Naive B cell (primary cell): Measurements from ENCODE around the gene CCDC148. TPM values are rescaled to one million over a fixed set of nuclear protein-coding genes. Genes with fewer than 3 reads are reported as not detected.
"Not testable (repeated sequence)": the region's sequence is repeated elsewhere in the genome, so short reads cannot be mapped to it uniquely, and the experiment has no call there.

Source experiments
- ATAC-seq, 2 donors: fragments of 150-1000 bp; cut with Tn5 transposase; 2 replicates each; pipeline ENCODE4 v1.10.0; 2021; ENCODE audit warnings: low read depth in 2 of 2, mild to moderate bottlenecking in 2 of 2, moderate library complexity in 2 of 2
- DNase-seq: peaks from one replicate; pipeline ENCODE4 v3.0.0; 2022
- H3K27ac Mint-ChIP-seq, 6 donors: one replicate each; pipeline ENCODE4 v1.8.0; 2020 to 2022; ENCODE audit warnings: mild to moderate bottlenecking in 6 of 6, mixed read lengths in 6 of 6, moderate library complexity in 5 of 6, inconsistent platforms in 2 of 6
- H3K27me3 Mint-ChIP-seq, 3 donors: one replicate each; pipeline ENCODE4 v1.8.0; 2021 to 2022; ENCODE audit warnings: mixed read lengths in 3 of 3, mild to moderate bottlenecking in 1 of 3
- H3K36me3 Mint-ChIP-seq, 2 donors: one replicate each; pipeline ENCODE4 v1.8.0; 2020 to 2022; ENCODE audit warnings: mixed read lengths in 2 of 2, inconsistent platforms in 1 of 2, mild to moderate bottlenecking in 1 of 2
- H3K4me1 Mint-ChIP-seq, 3 donors: one replicate each; pipeline ENCODE4 v1.8.0; 2020 to 2022; ENCODE audit warnings: mixed read lengths in 3 of 3, inconsistent platforms in 1 of 3, mild to moderate bottlenecking in 1 of 3, moderate library complexity in 1 of 3
- H3K4me3 Mint-ChIP-seq, 8 donors: one replicate each; pipeline ENCODE4 v1.8.0; 2020 to 2022; ENCODE audit warnings: mild to moderate bottlenecking in 8 of 8, mixed read lengths in 8 of 8, moderate library complexity in 8 of 8, inconsistent platforms in 2 of 8
- H3K9me3 Mint-ChIP-seq, 7 donors: one replicate each; pipeline ENCODE4 v1.8.0; 2020 to 2022; ENCODE audit warnings: mixed read lengths in 7 of 7, mild to moderate bottlenecking in 5 of 7, inconsistent platforms in 2 of 7, moderate library complexity in 1 of 7
- polyA plus RNA-seq, 6 donors: library from polyadenylated mRNA; unstranded; fragments of 300-500 nt; fragmentation: Illumina TruSeq; gene quantifications; one replicate each; pipeline ENCODE4 v1.2.3, GENCODE V29; 2021; ENCODE audit warnings: low read depth in 6 of 6

The CCDC148 gene
- polyA plus RNA-seq, 6 donors from 2014 or later, result not detected

GRCh38 chr2:158473719-158474392, 17.3 kb upstream of the CCDC148 start:
- H3K9me3 Mint-ChIP-seq, result peaks cover 0 to 8% (median 3%) of the 10 kb centered on the region in 7 donors
- no peaks in the 10 kb centered on the region for H3K27me3 Mint-ChIP-seq
- H3K27ac Mint-ChIP-seq, result no peak overlapping the region
- DNase-seq, result no peak
- no peaks in the 10 kb centered on the region for H3K36me3 Mint-ChIP-seq
- H3K4me3 Mint-ChIP-seq, result no peak overlapping the region
- peaks cover 4 to 11% (median 10%) of the 10 kb centered on the region in 3 donors for H3K4me1 Mint-ChIP-seq
- ATAC-seq, result no peak

- DNase-seq, H3K27ac Mint-ChIP-seq, H3K9me3 Mint-ChIP-seq, H3K36me3 Mint-ChIP-seq, H3K27me3 Mint-ChIP-seq, H3K4me3 Mint-ChIP-seq, ATAC-seq: not testable (repeated sequence)
- peaks cover 4 to 11% (median 10%) of the 10 kb centered on the region in 3 donors for H3K4me1 Mint-ChIP-seq
These were observed 16.7 kb upstream of the CCDC148 start for GRCh38 chr2:158473300-158473699.

DNA sequence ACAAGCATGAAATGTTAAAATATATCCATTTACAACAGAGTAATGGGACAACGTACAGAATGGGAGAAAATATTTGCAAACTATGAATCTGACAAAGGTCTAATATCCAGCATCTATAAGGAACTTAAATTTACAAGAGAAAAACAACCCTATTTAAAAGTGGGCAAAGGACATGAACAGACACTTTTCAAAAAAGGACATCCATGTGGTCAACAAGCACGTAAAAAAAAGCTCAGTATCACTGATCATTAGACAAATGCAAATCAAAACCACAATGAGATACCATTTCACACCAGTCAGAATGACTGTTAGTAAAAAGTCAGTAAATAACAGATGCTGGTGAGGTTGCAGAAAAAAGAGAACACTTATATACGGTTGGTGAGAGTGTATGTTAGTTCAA, 16.3 kb upstream of the CCDC148 start:
- not testable (repeated sequence) for H3K36me3 Mint-ChIP-seq, H3K27me3 Mint-ChIP-seq, H3K4me3 Mint-ChIP-seq, H3K4me1 Mint-ChIP-seq, H3K9me3 Mint-ChIP-seq, H3K27ac Mint-ChIP-seq, ATAC-seq, DNase-seq

GRCh38 chr2:158467248-158467647, 10.7 kb upstream of the CCDC148 start:
- Mint-ChIP-seq H3K4me1 (no peaks in the 10 kb centered on the region), H3K4me3 (no peak overlapping the region), H3K27ac (no peak overlapping the region), H3K36me3 (no peaks in the 10 kb centered on the region), H3K27me3 (no peaks in the 10 kb centered on the region), H3K9me3 (no peaks in the 10 kb centered on the region)
- no peak for DNase-seq
- no peak for ATAC-seq

DNA sequence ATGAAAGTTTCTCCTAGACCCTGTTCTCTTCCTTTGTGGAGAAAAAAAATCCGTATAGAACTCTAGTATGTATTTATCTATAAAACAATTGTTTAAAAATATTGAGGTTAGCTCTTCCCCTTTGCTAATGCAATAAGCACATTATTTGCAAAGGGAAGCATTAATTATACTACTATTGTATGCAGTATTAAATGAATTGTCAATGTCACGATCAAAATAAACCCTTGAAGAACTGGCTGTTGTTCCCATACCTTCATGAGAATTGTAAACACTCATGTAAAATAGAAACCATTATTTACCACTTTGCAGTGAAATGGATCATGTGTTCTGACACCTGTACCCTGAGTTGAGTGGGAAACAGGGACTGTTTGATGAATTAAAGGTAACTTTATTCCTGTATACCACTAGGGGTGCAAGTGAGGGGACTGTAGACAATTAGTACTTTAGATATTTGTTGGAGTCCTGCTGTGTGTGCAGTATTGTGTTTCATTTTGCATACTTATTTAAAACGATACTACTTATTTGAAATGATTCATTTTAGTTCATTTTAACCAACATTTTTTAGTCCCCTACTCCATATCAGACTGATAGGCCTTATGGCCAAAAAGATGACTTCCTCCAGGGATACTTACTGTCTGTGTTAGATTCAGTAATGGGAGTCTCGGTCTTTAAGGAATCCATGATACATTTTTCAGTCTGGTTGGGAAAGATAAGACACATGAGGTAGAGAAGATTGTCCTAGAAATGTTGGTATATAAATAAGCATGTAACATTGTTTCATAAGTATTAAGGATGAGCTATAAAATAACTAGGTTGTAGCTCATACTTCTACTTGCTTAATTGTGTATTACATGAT, 8.1 kb upstream of the CCDC148 start:
- ATAC-seq (peak; percentile 51 to 58), DNase-seq (no peak)
- H3K4me1 Mint-ChIP-seq, result no peaks in the 10 kb centered on the region
- H3K27ac Mint-ChIP-seq, result no peak overlapping the region
- no peaks in the 10 kb centered on the region for H3K36me3 Mint-ChIP-seq
- H3K4me3 Mint-ChIP-seq, result peak overlapping the region in 1 of 8 donors; percentile 36
- H3K9me3 Mint-ChIP-seq, result no peaks in the 10 kb centered on the region
- H3K27me3 Mint-ChIP-seq, result peaks cover 9 to 14% (median 9%) of the 10 kb centered on the region in 3 donors

- Mint-ChIP-seq H3K36me3 (no peaks in the 10 kb centered on the region), H3K27me3 (peaks cover 10 to 16% (median 14%) of the 10 kb centered on the region in 3 donors), H3K9me3 (no peaks in the 10 kb centered on the region), H3K4me1 (peaks cover under 1 to 1% (median under 1%) of the 10 kb centered on the region in 3 donors), H3K27ac (no peak overlapping the region), H3K4me3 (no peak overlapping the region)
- DNase-seq, result no peak
- no peak for ATAC-seq
These were observed 7.0 kb upstream of the CCDC148 start for GRCh38 chr2:158463496-158464095.

DNA sequence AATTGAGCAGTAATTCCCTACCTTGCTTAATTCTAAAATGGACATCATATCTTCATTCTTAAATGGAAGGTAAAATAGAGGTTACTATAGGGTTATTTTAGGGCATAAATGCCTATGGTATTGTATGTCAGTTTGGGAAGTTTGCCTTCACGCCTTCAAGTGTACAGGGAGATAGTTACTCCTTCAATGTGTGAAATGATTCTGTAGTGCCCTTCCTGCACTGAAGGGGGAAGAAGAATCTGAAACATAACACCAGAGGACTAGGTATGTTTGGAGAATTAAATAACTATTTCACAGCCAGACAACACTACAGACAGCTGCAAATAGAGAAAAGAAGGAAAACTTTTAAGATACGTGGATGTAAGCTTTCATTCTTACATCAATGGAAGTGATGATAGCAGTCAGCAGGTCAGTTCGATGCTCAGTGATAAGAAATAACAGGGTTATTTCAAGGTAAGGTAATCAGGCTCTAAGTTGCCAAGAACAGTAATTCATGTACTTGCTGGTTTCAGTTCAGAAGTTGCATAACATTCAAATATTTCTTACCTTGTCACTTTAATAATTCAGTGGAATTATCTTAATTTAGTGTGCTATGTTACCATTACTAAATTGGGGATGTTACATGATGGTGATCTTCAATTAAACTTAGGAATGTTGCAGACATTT, 4.2 kb upstream of the CCDC148 start:
- Mint-ChIP-seq H3K27ac (no peak overlapping the region), H3K36me3 (no peaks in the 10 kb centered on the region), H3K4me1 (peaks cover 15 to 23% (median 16%) of the 10 kb centered on the region in 3 donors), H3K4me3 (peak overlapping the region in 1 of 8 donors; percentile 61), H3K27me3 (peaks cover 16 to 22% (median 19%) of the 10 kb centered on the region in 3 donors), H3K9me3 (no peaks in the 10 kb centered on the region)
- no peak for DNase-seq
- no peak for ATAC-seq

- H3K27me3 Mint-ChIP-seq, result peaks cover 16 to 22% (median 19%) of the 10 kb centered on the region in 3 donors
- ATAC-seq (no peak), DNase-seq (no peak)
- H3K9me3 Mint-ChIP-seq, result no peaks in the 10 kb centered on the region
- H3K4me1 Mint-ChIP-seq, result peaks cover 15 to 24% (median 16%) of the 10 kb centered on the region in 3 donors
- H3K36me3 Mint-ChIP-seq, result no peaks in the 10 kb centered on the region
- peak overlapping the region in 3 of 8 donors; percentile 86 to 94 (median 88) for H3K4me3 Mint-ChIP-seq
- H3K27ac Mint-ChIP-seq, result no peak overlapping the region
These were observed 2.8 kb upstream of the CCDC148 start for GRCh38 chr2:158459161-158460003.

DNA sequence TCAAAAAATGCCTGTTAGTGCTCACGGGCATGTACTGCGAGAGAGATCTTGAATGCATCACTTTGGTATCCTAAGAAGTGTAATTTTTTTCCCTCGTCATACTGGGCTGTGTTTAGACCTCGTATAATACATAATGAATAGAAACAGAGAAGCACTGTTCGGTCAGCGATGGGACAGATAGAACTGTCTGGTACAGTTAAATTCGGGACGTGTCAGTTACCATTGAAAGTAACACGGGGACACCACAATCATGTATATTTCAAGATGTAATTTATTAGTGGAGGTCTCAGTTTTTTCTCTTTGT, 2.0 kb upstream of the CCDC148 start:
- Mint-ChIP-seq H3K4me3 (peak overlapping the region; percentile 86 to 97 (median 91)), H3K36me3 (no peaks in the 10 kb centered on the region), H3K27ac (peak overlapping the region in 3 of 6 donors; percentile 72 to 94 (median 89)), H3K9me3 (no peaks in the 10 kb centered on the region), H3K4me1 (peaks cover 15 to 24% (median 16%) of the 10 kb centered on the region in 3 donors), H3K27me3 (peaks cover 24 to 28% (median 26%) of the 10 kb centered on the region in 3 donors)
- DNase-seq (no peak), ATAC-seq (no peak)

GRCh38 chr2:158457826-158458616, 1.5 kb upstream of the CCDC148 start:
- H3K36me3 Mint-ChIP-seq, result no peaks in the 10 kb centered on the region
- peaks cover 30 to 31% (median 30%) of the 10 kb centered on the region in 3 donors for H3K27me3 Mint-ChIP-seq

GRCh38 chr2:158457092-158457825, 706 bp upstream of the CCDC148 start:
- Mint-ChIP-seq H3K36me3 (no peaks in the 10 kb centered on the region), H3K27me3 (peaks cover 30 to 37% (median 33%) of the 10 kb centered on the region in 3 donors), H3K9me3 (no peaks in the 10 kb centered on the region), H3K27ac (peak overlapping the region in 5 of 6 donors; percentile 67 to 96 (median 85)), H3K4me1 (peaks cover 15 to 24% (median 16%) of the 10 kb centered on the region in 3 donors), H3K4me3 (peak overlapping the region; percentile 86 to 97 (median 91))
- peak; percentile 38 for DNase-seq
- ATAC-seq, result peak; percentile 21 to 24

More at GRCh38 chr2:158457826-158458616, 1.5 kb upstream of the CCDC148 start:
- Mint-ChIP-seq H3K9me3 (no peaks in the 10 kb centered on the region), H3K4me3 (peak overlapping the region; percentile 86 to 97 (median 91)), H3K4me1 (peaks cover 15 to 24% (median 16%) of the 10 kb centered on the region in 3 donors), H3K27ac (peak overlapping the region in 4 of 6 donors; percentile 72 to 94 (median 82))
- DNase-seq, result peak; percentile 58
- ATAC-seq, result peak; percentile 52 to 54
